ENCODE data around the gene ARAF. TPM values are rescaled to one million over a fixed set of nuclear protein-coding genes. Genes with fewer than 3 reads are reported as not detected.

The ARAF gene
- polyA plus RNA-seq, 1 experiment: 27.3 TPM

DNA sequence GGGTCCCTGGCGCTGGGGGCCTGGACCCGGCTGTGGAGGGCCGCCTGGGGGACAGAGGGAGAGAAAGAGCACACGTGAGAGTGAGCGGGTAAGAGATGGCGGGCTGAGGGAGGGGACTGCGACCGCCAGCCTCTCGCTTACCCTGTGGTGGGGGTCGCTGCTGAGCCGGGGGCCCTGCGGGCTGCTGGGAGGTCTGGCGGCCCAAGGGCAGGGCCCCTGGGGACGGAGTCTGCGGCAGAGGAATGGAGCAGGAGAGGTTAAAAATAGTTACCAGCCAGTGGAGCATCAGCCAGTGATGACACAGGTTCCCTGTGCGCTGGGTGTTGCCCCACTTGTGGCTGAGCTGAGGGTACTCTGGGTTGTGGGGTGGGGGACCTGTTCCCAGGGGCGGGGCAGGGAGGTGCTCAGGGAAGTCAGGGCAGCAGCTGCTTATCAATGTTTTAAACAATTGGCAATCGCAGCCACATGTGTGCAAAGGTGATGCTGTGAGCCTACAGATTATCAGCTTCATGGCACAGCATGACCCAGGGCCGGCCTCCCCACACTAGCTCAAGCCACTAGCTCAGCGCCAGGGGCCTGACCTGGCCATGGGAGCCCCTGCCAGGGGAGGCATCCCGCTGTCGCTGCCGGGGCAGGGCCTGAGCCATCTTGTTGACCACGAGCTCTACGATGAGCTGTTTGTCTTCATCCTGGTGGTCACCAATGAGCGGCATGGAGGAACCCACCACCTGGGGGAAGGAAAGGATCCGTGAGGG, 13.7 kb downstream of the ARAF start:
- H3K4me3 ChIP-seq (ENCODE audit: low read depth, low read length): no peak overlapping the region
- ChIA-PET POLR2A (interaction anchor here (0.8 kb wide), 1 partner anchor 51 kb away, joined by 4 read pairs; no protein-coding TSS in a partner anchor), CTCF (no interaction called here)
- H3K9me3 ChIP-seq (ENCODE audit: control insufficient read depth, insufficient read depth, low read length): no peaks in the 10 kb centered on the region
- DNase-seq (ENCODE audit: low read depth, low spot score): no peak
- no peaks in the 10 kb centered on the region for H3K27me3 ChIP-seq (ENCODE audit: control insufficient read depth, insufficient read depth, low read length)
- H3K27ac ChIP-seq (ENCODE audit: low read depth, low read length): no peak overlapping the region
- TF ChIP-seq, protein P1, sequence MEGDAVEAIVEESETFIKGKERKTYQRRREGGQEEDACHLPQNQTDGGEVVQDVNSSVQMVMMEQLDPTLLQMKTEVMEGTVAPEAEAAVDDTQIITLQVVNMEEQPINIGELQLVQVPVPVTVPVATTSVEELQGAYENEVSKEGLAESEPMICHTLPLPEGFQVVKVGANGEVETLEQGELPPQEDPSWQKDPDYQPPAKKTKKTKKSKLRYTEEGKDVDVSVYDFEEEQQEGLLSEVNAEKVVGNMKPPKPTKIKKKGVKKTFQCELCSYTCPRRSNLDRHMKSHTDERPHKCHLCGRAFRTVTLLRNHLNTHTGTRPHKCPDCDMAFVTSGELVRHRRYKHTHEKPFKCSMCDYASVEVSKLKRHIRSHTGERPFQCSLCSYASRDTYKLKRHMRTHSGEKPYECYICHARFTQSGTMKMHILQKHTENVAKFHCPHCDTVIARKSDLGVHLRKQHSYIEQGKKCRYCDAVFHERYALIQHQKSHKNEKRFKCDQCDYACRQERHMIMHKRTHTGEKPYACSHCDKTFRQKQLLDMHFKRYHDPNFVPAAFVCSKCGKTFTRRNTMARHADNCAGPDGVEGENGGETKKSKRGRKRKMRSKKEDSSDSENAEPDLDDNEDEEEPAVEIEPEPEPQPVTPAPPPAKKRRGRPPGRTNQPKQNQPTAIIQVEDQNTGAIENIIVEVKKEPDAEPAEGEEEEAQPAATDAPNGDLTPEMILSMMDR (IDR thresholded peaks at IDR 0.05; ENCODE audit: low read depth, low read length): no peak

- Histone ChIP-seq H3K4me3 (ENCODE audit: low read depth, low read length) (no peak overlapping the region), H3K27me3 (ENCODE audit: control insufficient read depth, insufficient read depth, low read length) (no peaks in the 10 kb centered on the region), H3K27ac (ENCODE audit: low read depth, low read length) (no peak overlapping the region), H3K9me3 (ENCODE audit: control insufficient read depth, insufficient read depth, low read length) (no peaks in the 10 kb centered on the region)
- TF ChIP-seq, protein P1 (IDR thresholded peaks at IDR 0.05; ENCODE audit: low read depth, low read length): no peak
- DNase-seq (ENCODE audit: low read depth, low spot score): no peak
- POLR2A ChIA-PET: no interaction called here
- CTCF ChIA-PET: no interaction called here
Measured at GRCh38 chrX:47576021-47576898, 15.3 kb downstream of the ARAF start.

- Histone ChIP-seq H3K4me3 (ENCODE audit: low read depth, low read length) (no peak overlapping the region), H3K27me3 (ENCODE audit: control insufficient read depth, insufficient read depth, low read length) (no peaks in the 10 kb centered on the region), H3K27ac (ENCODE audit: low read depth, low read length) (no peak overlapping the region), H3K9me3 (ENCODE audit: control insufficient read depth, insufficient read depth, low read length) (no peaks in the 10 kb centered on the region)
- POLR2A ChIA-PET: interaction anchor here (0.6 kb wide), 1 partner anchor 19 kb away, joined by 6 read pairs; no protein-coding TSS in a partner anchor
- CTCF ChIA-PET: no interaction called here
- no peak for DNase-seq (ENCODE audit: low read depth, low spot score)
- TF ChIP-seq, protein P1 (IDR thresholded peaks at IDR 0.05; ENCODE audit: low read depth, low read length): no peak
Measured at GRCh38 chrX:47577424-47577823, 16.4 kb downstream of the ARAF start.

- TF ChIP-seq, protein P1 (IDR thresholded peaks at IDR 0.05; ENCODE audit: low read depth, low read length): no peak
- no peaks in the 10 kb centered on the region for H3K27me3 ChIP-seq (ENCODE audit: control insufficient read depth, insufficient read depth, low read length)
- POLR2A ChIA-PET: interaction anchor here (0.6 kb wide), 1 partner anchor 19 kb away, joined by 6 read pairs; no protein-coding TSS in a partner anchor
- DNase-seq (ENCODE audit: low read depth, low spot score): no peak
- no peak overlapping the region for H3K27ac ChIP-seq (ENCODE audit: low read depth, low read length)
- no peak overlapping the region for H3K4me3 ChIP-seq (ENCODE audit: low read depth, low read length)
- no peaks in the 10 kb centered on the region for H3K9me3 ChIP-seq (ENCODE audit: control insufficient read depth, insufficient read depth, low read length)
- CTCF ChIA-PET: no interaction called here
Measured at GRCh38 chrX:47577901-47578300, 16.9 kb downstream of the ARAF start.

GRCh38 chrX:47578692-47579091, 17.7 kb downstream of the ARAF start:
- H3K9me3 ChIP-seq (ENCODE audit: control insufficient read depth, insufficient read depth, low read length): no peaks in the 10 kb centered on the region
- TF ChIP-seq, protein P1 (IDR thresholded peaks at IDR 0.05; ENCODE audit: low read depth, low read length): no peak
- ChIA-PET CTCF (interaction anchor here (0.6 kb wide), 1 partner anchor 17 kb away, joined by 3 read pairs; no protein-coding TSS in a partner anchor), POLR2A (no interaction called here)
- no peak for DNase-seq (ENCODE audit: low read depth, low spot score)
- no peaks in the 10 kb centered on the region for H3K27me3 ChIP-seq (ENCODE audit: control insufficient read depth, insufficient read depth, low read length)
- no peak overlapping the region for H3K4me3 ChIP-seq (ENCODE audit: low read depth, low read length)
- no peak overlapping the region for H3K27ac ChIP-seq (ENCODE audit: low read depth, low read length)

All from AG04450 (cell line).